Pulmonary artery endothelial cell (primary cell): ENCODE results near the gene GJA5. TPM values are rescaled to one million over a fixed set of nuclear protein-coding genes. Genes with fewer than 3 reads are reported as not detected.
A peak's percentile ranks its signal among the peaks of the same experiment; 100 is the strongest.

Source experiments
- DNase-seq: peaks from one replicate; pipeline ENCODE4 v3.0.0-alpha.2; 2011; ENCODE audit warnings: low read depth, low spot score
- total RNA-seq: library from RNA; depleted of rRNA; stranded (reverse); fragments of >200 nt; gene quantifications from 2 replicates; pipeline ENCODE4 v1.2.3, GENCODE V29; 2014

GJA5 gene
- 3.5 and 11.0 TPM in 2 replicates for total RNA-seq

- DNase-seq, result no peak
These were observed at the start of gene GJA5 for GRCh38 chr1:147760481-147761260. GJA5 (minus strand) TSS chr1:147760602; CDS start chr1:147759238, 1,364 bp downstream.

GRCh38 chr1:147809236-147809635 is 48.8 kb upstream of the GJA5 start:
- no peak for DNase-seq

DNA sequence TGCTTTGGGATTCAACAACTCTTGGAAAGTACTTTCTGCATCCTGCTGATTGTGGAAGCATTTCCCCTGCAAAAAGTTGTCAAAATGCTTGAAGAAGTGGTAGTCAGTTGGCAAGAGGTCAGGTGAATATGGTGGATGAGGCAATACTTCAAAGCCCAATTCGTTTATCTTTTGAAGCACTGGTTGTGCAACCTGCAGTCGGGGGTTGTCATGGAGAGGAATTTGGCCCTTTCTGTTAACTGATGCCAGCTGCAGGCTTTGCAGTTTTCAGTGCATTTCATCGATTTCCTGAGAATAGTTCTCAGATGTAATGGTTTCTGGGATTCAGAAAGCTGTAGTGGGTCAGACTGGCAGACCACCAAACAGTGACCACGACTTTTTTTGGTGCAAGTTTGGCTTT is 47.6 kb upstream of the GJA5 start:
- peak; percentile 26 for DNase-seq

DNA sequence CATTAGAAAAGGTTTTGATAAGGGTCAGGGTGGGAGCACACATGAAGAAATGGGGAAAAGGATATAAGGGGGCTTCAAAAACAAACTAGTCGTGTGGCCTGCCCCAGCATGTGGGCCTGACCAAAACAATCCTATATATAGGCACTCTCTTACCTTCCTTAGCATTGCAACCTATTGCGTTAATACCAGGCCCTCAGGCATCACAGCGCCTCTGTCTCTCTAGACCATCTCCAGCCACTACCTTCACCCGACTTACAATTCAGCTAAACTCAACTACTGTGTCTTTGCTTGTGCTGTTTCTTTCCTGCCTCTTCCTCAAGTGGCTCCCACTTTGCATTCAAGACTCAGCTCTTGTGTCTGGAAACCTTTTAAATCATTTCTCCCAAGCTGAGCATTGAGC is 47.0 kb upstream of the GJA5 start:
- DNase-seq, result no peak

DNA sequence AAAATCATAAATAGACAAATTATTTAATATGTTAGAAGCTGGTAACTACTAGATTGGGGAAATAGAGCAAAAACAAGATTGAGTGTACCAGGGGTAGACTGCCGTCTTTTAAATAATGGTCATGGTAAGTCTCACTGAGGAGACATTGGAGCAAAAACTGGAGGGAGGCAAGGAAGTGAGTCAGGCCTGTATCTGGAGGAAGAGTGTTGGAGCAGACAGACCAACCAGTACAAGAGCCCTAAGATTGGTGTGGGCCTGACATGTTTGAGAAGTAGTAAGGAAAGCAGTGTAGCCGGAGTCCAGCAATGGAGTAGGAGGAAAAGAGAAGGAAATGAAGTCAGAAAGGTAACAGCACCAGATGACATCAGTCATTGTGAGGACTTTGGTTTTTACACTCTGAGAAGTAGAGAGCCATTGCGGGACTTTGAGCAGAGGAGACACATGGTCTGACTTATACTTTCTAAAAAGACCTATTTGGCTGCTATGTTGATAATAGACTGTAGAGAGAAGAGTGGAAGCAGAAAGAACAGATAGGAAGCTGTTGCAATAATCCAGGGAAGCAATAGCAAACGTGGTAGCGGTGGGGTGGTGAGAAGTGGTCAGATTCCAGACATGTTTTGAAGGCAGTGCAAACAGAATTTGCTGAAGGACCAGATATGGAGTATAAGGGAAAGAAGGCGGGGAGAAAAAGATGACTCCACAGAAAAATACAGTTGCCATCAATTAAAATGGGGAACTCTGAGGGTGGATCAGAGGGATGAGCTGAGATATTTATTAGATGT is 44.7 kb upstream of the GJA5 start:
- no peak for DNase-seq

DNA sequence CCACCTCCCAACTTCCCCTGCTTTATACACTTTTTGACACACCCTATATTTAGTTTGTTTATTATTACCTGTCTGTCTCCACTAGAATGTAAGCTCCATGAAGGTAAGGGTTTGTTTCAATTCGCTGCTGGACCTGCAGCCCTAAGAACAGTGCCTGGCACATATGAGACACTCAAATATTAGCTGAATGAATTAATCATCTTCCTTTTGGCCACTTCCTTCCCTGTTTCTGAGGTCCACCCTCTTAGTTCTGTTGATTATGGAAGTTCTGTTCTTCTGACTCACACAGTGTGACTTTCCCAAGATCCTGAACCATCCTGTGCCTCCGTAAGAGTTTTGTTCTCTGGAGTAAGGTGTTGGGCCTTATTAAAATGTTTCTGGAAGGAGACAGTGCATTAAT is 40.4 kb upstream of the GJA5 start:
- peak; percentile 8 for DNase-seq

GRCh38 chr1:147798731-147799130 is 38.3 kb upstream of the GJA5 start:
- no peak for DNase-seq

DNA sequence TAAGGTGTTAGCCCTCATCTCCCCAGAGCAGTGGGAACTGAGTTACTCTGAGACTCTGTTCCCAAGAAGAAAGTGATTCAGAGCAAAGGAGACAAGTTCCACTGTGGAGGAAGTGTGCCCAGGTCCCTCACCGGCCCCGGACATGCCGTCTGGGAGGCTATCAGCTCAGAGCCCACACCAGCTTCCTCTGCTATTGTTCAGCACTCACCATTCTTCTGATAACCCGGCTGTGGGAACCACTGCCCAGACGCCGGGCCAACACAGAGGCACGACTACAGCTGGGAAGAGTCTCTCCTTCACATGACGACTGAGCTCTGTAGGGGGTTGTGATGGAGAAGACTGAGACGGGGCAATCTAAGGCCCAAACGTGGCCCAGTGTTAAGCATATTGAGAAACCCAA is 34.2 kb upstream of the GJA5 start:
- peak; percentile 93 for DNase-seq

- no peak for DNase-seq
These were observed 31.5 kb upstream of the GJA5 start for GRCh38 chr1:147791876-147792275.

DNA sequence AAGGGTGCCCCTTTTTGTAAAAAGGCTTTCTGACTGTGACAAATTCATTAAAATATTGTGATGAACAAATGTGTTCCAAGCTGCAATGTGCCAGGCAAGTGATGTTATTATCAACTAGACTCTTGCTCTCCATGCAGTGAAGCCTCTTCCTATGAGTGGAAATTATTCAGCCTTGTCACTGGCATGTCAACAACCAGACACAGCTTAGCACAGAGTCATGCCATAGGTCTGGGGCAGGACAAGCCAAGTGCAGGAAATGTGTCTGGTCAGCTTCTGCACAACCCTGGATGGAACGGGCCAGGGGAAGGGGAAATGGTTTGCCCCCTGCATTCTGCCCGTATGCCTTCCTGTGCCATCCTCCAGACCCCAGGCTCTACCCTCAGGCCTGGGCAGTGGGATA is 27.4 kb upstream of the GJA5 start:
- DNase-seq, result no peak

DNA sequence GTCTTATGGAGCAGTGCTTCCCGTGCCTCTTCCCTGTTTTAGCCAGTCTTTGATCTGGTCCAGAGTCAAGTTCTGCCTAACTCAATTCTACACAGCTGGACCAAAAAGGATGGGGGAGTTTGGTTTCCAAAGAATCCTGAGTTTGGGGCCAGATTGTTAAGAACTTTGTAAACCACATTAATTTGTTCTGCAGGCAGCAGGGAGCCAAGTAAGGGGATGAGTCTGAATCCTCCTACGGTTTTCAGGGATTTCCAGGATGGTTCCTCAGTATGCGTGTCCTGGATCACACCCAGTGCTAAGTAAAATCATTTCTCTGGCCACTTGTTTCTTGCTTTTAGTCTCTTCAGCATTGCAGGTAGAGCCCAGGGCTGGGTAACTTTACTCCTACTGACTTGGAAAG is 26.1 kb upstream of the GJA5 start:
- no peak for DNase-seq

GRCh38 chr1:147785794-147786506 is 25.5 kb upstream of the GJA5 start:
- DNase-seq, result no peak

- DNase-seq, result no peak
These were observed 24.5 kb upstream of the GJA5 start for GRCh38 chr1:147784941-147785340.

GRCh38 chr1:147781056-147781471 is 20.7 kb upstream of the GJA5 start:
- DNase-seq, result peak; percentile 88

DNA sequence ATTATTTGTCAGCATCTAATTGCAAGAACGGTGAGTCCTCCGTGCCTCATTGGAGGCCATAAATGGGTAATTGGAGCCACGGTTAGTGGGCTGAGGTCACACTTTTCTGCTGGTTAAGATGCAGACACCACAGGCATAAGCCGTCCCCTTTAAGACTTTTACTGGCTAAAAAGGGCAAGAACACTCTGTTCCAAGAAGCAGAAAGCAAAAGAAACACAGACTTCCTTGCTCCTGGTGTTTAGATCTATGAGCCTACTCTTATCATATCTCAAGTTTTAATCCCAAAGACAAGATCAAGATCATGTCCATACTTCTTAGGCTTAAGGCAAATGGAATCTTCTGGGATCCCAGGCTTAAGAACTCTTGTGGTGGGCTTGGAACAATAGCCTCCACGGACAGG is 17.3 kb upstream of the GJA5 start:
- no peak for DNase-seq

GRCh38 chr1:147773215-147773715 is 12.9 kb upstream of the GJA5 start:
- no peak for DNase-seq

GRCh38 chr1:147772570-147772969 is 12.2 kb upstream of the GJA5 start:
- DNase-seq, result no peak

DNA sequence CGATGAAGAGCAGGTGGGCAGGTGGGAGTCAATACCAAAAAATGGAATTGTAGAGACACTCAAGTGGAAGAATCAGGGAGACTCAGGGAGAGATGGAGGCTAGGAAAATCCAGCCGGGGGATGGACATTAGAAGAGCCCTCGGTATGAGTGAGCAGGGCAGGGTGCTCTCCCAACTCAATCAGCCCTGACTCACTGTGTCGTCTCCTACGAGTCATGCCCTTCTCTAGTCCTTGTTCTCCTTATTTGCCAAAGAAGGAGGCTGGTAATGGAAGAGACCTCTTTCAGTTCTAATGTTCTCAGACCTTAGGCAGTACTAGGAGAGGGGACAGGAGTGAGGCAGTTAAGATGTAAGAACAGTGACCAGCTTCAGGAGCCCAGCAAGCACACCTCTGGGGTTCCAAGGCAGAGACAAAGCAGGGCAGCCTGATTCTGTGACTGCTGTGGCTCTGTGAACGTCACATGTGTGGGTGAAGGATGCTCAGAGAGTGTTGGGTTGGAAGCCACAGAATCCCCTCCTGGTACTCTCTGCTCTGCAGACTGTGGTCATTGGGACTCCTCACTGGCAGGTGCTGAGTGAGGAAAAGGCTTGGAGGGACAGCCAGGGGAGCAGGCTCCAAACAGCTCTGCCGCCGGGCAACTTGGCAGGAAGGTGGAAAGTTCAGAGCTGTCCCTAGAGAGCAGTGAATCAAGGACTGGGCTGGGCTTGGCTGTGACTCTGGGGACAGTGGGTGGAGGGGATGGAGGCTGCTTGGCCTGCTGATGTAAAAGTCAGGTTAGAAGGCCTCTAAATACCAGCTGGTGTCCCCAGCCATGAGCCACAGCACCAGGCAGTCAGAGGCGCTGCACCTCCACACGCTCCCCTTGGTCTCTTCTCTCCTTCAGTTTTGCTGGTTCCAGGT is 11.1 kb upstream of the GJA5 start:
- no peak for DNase-seq

DNA sequence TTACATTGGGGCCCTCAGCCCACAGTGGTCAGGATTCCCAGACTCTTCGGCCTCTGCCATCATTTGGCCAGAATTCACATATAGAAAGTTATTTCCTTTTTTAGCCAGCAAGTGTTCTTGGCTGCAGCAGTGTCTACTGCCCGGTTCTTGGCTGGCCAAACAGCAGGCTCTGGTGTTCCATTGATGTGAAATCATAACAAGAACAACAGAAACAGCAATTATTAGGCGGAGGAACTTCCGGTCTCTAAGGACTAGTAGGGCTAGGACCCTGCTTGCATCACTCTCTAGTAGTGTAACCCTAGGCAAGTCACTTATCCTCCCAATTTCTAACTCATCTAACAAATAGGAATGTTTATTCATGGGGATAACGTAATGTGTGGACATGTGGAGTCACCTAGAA is 8.7 kb upstream of the GJA5 start:
- DNase-seq, result no peak

- no peak for DNase-seq
These were observed 8.2 kb upstream of the GJA5 start for GRCh38 chr1:147768582-147768981.

- no peak for DNase-seq
These were observed 7.7 kb upstream of the GJA5 start for GRCh38 chr1:147768101-147768500.
